RWPE2 (cell line): ENCODE results near the gene TNFSF9.
"Not testable (repeated sequence)": the region's sequence is repeated elsewhere in the genome, so short reads cannot be mapped to it uniquely, and the experiment has no call there.

Experiments
- ATAC-seq: fragments of 200-7000 bp; cut with Tn5 transposase; 3 replicates; pipeline ENCODE4 v1.9.1; 2021; ENCODE audit warnings: low read depth
- DNase-seq: peaks from one replicate; pipeline ENCODE4 v3.0.0-alpha.2; 2020; ENCODE audit warnings: low spot score
- H3K27ac ChIP-seq: fragments of 450-650 bp; 2 replicates; pipeline ENCODE4 v1.5.1; 2017; ENCODE audit warnings: mild to moderate bottlenecking; ENCODE audit not compliant: poor library complexity, severe bottlenecking
- H3K27me3 ChIP-seq: fragments of 250-450 bp; sonication (Bioruptor Pico); 2 replicates; pipeline ENCODE4 v1.5.1; 2021; ENCODE audit warnings: mild to moderate bottlenecking, moderate library complexity; ENCODE audit not compliant: insufficient read depth, poor library complexity, severe bottlenecking
- H3K36me3 ChIP-seq: fragments of 250-450 bp; sonication (Bioruptor Pico); 2 replicates; pipeline ENCODE4 v1.5.1; 2020; ENCODE audit warnings: low read depth, mild to moderate bottlenecking, moderate library complexity
- H3K4me1 ChIP-seq: fragments of 250-450 bp; sonication (Bioruptor Pico); 2 replicates; pipeline ENCODE4 v1.5.1; 2021; ENCODE audit warnings: mild to moderate bottlenecking, moderate library complexity; ENCODE audit not compliant: insufficient read depth, poor library complexity, severe bottlenecking
- H3K4me3 ChIP-seq: fragments of 250-450 bp; sonication (Bioruptor Pico); 2 replicates; pipeline ENCODE4 v1.5.1; 2021; ENCODE audit warnings: mild to moderate bottlenecking, moderate library complexity; ENCODE audit not compliant: severe bottlenecking
- H3K9me3 ChIP-seq: fragments of 250-450 bp; sonication (Bioruptor Pico); 2 replicates; pipeline ENCODE4 v1.5.1; 2021; ENCODE audit warnings: mild to moderate bottlenecking, moderate library complexity; ENCODE audit not compliant: severe bottlenecking
- CTCF ChIP-seq: fragments of 450-650 bp; IDR thresholded peaks from one replicate; pipeline ENCODE4 v1.5.1; 2017; ENCODE audit warnings: mild to moderate bottlenecking, moderate library complexity; ENCODE audit not compliant: poor library complexity, severe bottlenecking

Gene TNFSF9

DNA sequence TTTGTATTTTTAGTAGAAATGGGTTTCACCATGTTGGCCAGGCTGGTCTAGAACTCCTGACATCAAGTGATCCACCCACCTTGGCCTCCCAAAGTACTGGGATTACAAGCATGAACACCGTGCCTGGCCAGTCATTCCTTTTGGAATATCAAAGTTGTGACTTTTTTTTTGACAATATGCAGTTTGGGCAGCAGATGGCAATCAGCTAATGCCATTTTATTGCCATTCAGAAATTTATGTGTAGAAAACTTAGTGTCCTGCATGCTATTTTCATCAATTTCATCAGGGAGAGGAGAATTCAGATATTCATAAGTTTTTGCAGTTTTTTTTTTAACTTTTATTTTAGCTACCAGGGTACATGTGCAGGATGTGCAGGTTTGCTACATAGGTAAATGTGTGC is 31.6 kb downstream of the TNFSF9 start:
- not testable (repeated sequence) for H3K27me3 ChIP-seq, ATAC-seq, H3K4me3 ChIP-seq, H3K9me3 ChIP-seq, H3K27ac ChIP-seq, H3K4me1 ChIP-seq, H3K36me3 ChIP-seq, DNase-seq
- TF ChIP-seq CTCF: peak; percentile 35

- Histone ChIP-seq H3K9me3 (peaks cover 4% of the 10 kb centered on the region), H3K36me3 (no peaks in the 10 kb centered on the region), H3K4me3 (no peak overlapping the region), H3K27ac (no peak overlapping the region), H3K4me1 (no peaks in the 10 kb centered on the region), H3K27me3 (no peaks in the 10 kb centered on the region)
- ATAC-seq (no peak), DNase-seq (no peak)
- no peak for TF ChIP-seq CTCF
These were observed 33.6 kb downstream of the TNFSF9 start for GRCh38 chr19:6564393-6564792.

DNA sequence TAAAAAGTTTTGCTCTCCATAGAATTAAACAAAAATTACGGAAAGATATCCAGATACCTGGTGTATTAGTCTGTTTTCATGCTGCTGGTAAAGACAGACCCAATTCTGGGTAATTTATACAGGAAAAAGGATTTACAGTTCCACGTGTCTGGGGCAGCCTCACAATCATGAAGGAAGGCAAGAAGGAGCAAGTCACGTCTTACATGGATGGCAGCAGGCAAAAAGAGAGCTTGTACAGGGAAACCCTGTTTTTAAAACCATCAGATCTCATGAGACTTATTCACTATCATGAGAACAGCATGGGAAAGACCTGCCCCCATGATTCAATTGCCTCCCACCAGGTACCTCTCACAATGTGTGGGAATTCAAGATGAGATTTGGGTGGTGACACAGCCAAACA is 35.9 kb downstream of the TNFSF9 start:
- H3K36me3 ChIP-seq, H3K4me3 ChIP-seq, H3K9me3 ChIP-seq, H3K27me3 ChIP-seq, DNase-seq, H3K4me1 ChIP-seq, ATAC-seq, H3K27ac ChIP-seq: not testable (repeated sequence)

- no peak for TF ChIP-seq CTCF
These were observed 37.2 kb downstream of the TNFSF9 start for GRCh38 chr19:6568010-6568526.

DNA sequence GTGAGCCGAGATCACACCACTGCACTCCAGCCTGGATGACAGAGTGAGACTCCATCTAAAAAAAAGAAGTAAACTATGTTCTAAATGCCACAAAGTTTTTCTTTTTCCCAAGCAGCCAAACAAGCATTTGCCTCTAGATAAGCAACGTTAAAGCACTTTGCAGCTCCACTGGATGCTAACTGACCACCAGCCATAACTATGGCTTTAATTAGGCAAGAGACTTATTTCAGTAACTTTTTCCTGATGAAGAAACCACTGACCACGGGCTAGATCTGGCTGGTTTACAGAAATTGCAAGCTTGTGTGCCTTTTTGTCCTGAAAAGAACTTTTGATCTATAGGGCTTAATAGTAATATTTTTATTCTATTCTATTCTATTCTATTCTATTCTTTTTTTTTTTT is 38.0 kb downstream of the TNFSF9 start:
- no peaks in the 10 kb centered on the region for H3K36me3 ChIP-seq
- no peak overlapping the region for H3K27ac ChIP-seq
- DNase-seq (no peak), ATAC-seq (no peak)
- H3K4me3 ChIP-seq: no peak overlapping the region
- no peaks in the 10 kb centered on the region for H3K27me3 ChIP-seq
- no peaks in the 10 kb centered on the region for H3K4me1 ChIP-seq
- no peak for TF ChIP-seq CTCF
- peaks cover 4% of the 10 kb centered on the region for H3K9me3 ChIP-seq

More at GRCh38 chr19:6568010-6568526, 37.2 kb downstream of the TNFSF9 start:
- ATAC-seq: no peak
- DNase-seq: no peak
- H3K4me3 ChIP-seq: no peak overlapping the region
- no peaks in the 10 kb centered on the region for H3K4me1 ChIP-seq
- H3K27ac ChIP-seq: no peak overlapping the region
- H3K27me3 ChIP-seq: no peaks in the 10 kb centered on the region
- no peaks in the 10 kb centered on the region for H3K36me3 ChIP-seq
- H3K9me3 ChIP-seq: peaks cover 4% of the 10 kb centered on the region
